ENCODE data around the gene PDSS2. TPM values are rescaled to one million over a fixed set of nuclear protein-coding genes. Genes with fewer than 3 reads are reported as not detected.

PDSS2 gene
- polyA plus RNA-seq, 1 of the 3 experiments (the other 2 are of a cell fraction): 5.6 TPM

DNA sequence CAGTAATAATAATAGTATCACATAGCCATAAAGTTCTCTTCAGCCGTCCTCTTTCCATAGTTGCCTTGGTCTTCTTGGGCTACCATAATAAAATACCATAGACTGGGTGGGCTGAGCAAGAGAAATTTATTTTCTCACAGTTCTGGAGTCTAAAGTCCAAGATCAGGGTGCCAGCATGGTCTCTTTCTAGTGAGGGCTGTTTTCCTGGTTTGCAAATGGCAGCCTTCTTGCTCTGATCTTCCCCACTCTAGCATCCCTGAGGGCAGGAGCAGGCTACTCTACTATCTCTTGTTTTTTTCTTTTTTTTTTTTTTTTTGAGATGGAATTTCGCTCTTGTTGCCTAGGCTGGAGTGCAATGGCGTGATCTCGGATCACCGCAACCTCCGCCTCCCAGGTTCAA, 335.9 kb downstream of the PDSS2 start:
- H4K20me1 ChIP-seq (ENCODE audit: insufficient read depth): no peaks in the 10 kb centered on the region
- TF ChIP-seq NFIC (IDR thresholded peaks at IDR 0.05; ENCODE audit: borderline replicate concordance) (no peak), GABPA (IDR thresholded peaks at IDR 0.05; ENCODE audit: low read depth) (no peak), FOXJ3 (CRISPR knock-in tag; IDR thresholded peaks at IDR 0.05) (no peak), TCF12 (IDR thresholded peaks at IDR 0.05) (no peak), SMC3 (IDR thresholded peaks at IDR 0.05; ENCODE audit: low read depth, low read length) (no peak), POLR2AphosphoS5 (IDR thresholded peaks at IDR 0.05; ENCODE audit: low read depth, low read length) (no peak), RCOR1 (IDR thresholded peaks at IDR 0.05; ENCODE audit: low read length) (no peak), YY1 (IDR thresholded peaks at IDR 0.05; ENCODE audit: low read depth) (no peak), ELF1 (IDR thresholded peaks at IDR 0.05) (no peak), RAD21 (IDR thresholded peaks at IDR 0.05; ENCODE audit: low read length) (no peak), EP300 (IDR thresholded peaks at IDR 0.05; ENCODE audit: borderline replicate concordance in 1 of 2, low read depth in 1 of 2, low read length in 1 of 2) (no peak), FOSL2 (IDR thresholded peaks at IDR 0.05; ENCODE audit: borderline replicate concordance, low read depth) (no peak)
- TF ChIP-seq, protein P1, sequence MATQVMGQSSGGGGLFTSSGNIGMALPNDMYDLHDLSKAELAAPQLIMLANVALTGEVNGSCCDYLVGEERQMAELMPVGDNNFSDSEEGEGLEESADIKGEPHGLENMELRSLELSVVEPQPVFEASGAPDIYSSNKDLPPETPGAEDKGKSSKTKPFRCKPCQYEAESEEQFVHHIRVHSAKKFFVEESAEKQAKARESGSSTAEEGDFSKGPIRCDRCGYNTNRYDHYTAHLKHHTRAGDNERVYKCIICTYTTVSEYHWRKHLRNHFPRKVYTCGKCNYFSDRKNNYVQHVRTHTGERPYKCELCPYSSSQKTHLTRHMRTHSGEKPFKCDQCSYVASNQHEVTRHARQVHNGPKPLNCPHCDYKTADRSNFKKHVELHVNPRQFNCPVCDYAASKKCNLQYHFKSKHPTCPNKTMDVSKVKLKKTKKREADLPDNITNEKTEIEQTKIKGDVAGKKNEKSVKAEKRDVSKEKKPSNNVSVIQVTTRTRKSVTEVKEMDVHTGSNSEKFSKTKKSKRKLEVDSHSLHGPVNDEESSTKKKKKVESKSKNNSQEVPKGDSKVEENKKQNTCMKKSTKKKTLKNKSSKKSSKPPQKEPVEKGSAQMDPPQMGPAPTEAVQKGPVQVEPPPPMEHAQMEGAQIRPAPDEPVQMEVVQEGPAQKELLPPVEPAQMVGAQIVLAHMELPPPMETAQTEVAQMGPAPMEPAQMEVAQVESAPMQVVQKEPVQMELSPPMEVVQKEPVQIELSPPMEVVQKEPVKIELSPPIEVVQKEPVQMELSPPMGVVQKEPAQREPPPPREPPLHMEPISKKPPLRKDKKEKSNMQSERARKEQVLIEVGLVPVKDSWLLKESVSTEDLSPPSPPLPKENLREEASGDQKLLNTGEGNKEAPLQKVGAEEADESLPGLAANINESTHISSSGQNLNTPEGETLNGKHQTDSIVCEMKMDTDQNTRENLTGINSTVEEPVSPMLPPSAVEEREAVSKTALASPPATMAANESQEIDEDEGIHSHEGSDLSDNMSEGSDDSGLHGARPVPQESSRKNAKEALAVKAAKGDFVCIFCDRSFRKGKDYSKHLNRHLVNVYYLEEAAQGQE (IDR thresholded peaks at IDR 0.05; ENCODE audit: low read depth, low read length): no peak
- TF ChIP-seq, protein P2, sequence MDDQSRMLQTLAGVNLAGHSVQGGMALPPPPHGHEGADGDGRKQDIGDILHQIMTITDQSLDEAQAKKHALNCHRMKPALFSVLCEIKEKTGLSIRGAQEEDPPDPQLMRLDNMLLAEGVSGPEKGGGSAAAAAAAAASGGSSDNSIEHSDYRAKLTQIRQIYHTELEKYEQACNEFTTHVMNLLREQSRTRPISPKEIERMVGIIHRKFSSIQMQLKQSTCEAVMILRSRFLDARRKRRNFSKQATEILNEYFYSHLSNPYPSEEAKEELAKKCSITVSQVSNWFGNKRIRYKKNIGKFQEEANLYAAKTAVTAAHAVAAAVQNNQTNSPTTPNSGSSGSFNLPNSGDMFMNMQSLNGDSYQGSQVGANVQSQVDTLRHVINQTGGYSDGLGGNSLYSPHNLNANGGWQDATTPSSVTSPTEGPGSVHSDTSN (IDR thresholded peaks at IDR 0.05): no peak
- TF ChIP-seq, protein P3, sequence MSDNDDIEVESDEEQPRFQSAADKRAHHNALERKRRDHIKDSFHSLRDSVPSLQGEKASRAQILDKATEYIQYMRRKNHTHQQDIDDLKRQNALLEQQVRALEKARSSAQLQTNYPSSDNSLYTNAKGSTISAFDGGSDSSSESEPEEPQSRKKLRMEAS (IDR thresholded peaks at IDR 0.05; ENCODE audit: low read depth): no peak
- TF ChIP-seq, protein P4, sequence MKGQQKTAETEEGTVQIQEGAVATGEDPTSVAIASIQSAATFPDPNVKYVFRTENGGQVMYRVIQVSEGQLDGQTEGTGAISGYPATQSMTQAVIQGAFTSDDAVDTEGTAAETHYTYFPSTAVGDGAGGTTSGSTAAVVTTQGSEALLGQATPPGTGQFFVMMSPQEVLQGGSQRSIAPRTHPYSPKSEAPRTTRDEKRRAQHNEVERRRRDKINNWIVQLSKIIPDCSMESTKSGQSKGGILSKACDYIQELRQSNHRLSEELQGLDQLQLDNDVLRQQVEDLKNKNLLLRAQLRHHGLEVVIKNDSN (IDR thresholded peaks at IDR 0.05; ENCODE audit: borderline replicate concordance, low read depth): no peak
- H3K36me3 ChIP-seq (replicated peaks in 1 of 2; ENCODE audit: control insufficient read depth in 1 of 2, insufficient read depth in 2 of 2, low read length in 1 of 2): no peaks in the 10 kb centered on the region
- H3K27me3 ChIP-seq (ENCODE audit: insufficient read depth): no peaks in the 10 kb centered on the region
- DNase-seq: no peak
- no peak overlapping the region for H3K27ac ChIP-seq (ENCODE audit: low read depth in 2 of 2, low read length in 1 of 2)
- CTCF ChIA-PET: interaction anchor here (1.3 kb wide), 1 partner anchor 552 kb away, joined by 3 read pairs; no protein-coding TSS in a partner anchor
- no peak overlapping the region for H3K9ac ChIP-seq
- WGBS (ENCODE audit: low lambda C conversion rate): 89% methylated on average over 6 of the region's 6 CpGs
- peaks cover 0 to 2% of the 10 kb centered on the region in 2 experiments; a peak in 1 of 4 replicates for H3K4me1 ChIP-seq (ENCODE audit: control insufficient read depth in 1 of 2, insufficient read depth in 2 of 2, low read depth in 1 of 2, low read length in 1 of 2)
- no peaks in the 10 kb centered on the region for H3K79me2 ChIP-seq (ENCODE audit: insufficient read depth)
- POLR2A ChIA-PET: no interaction called here
- H3K9me2 ChIP-seq: no peaks in the 10 kb centered on the region
- H3K9me3 ChIP-seq: no peaks in the 10 kb centered on the region
- H3K4me3 ChIP-seq (ENCODE audit: low read depth in 2 of 2, low read length in 1 of 2): no peak overlapping the region
- H3K4me2 ChIP-seq: no peak overlapping the region
- no peak overlapping the region for H2AFZ ChIP-seq (ENCODE audit: low read depth)
- peaks cover 7% of the 10 kb centered on the region for H3F3A ChIP-seq (replicated peaks; ENCODE audit: insufficient read depth)
